Fibroblast of pulmonary artery (primary cell): ENCODE results near the gene CAV1.

Source experiments
- DNase-seq: peaks from one replicate; pipeline ENCODE4 v3.0.0-alpha.2; 2010; ENCODE audit warnings: low read depth
- H3K4me3 ChIP-seq: replicated peaks from 2 replicates; pipeline ENCODE4 v1.5.1; 2011; ENCODE audit warnings: low read depth, mild to moderate bottlenecking, control low read depth, low read length, moderate library complexity
- TF ChIP-seq, protein P1 (sequence below): IDR thresholded peaks from 2 replicates; pipeline ENCODE4 v1.5.1; 2011; ENCODE audit warnings: mild to moderate bottlenecking, control low read depth, low read length, inconsistent platforms; ENCODE audit errors: missing control alignments

CAV1 gene

GRCh38 chr7:116491887-116492653 lies 32.8 kb upstream of the CAV1 start:
- TF ChIP-seq, protein P1, sequence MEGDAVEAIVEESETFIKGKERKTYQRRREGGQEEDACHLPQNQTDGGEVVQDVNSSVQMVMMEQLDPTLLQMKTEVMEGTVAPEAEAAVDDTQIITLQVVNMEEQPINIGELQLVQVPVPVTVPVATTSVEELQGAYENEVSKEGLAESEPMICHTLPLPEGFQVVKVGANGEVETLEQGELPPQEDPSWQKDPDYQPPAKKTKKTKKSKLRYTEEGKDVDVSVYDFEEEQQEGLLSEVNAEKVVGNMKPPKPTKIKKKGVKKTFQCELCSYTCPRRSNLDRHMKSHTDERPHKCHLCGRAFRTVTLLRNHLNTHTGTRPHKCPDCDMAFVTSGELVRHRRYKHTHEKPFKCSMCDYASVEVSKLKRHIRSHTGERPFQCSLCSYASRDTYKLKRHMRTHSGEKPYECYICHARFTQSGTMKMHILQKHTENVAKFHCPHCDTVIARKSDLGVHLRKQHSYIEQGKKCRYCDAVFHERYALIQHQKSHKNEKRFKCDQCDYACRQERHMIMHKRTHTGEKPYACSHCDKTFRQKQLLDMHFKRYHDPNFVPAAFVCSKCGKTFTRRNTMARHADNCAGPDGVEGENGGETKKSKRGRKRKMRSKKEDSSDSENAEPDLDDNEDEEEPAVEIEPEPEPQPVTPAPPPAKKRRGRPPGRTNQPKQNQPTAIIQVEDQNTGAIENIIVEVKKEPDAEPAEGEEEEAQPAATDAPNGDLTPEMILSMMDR, result no peak
- no peak for DNase-seq
- H3K4me3 ChIP-seq, result no peak overlapping the region

GRCh38 chr7:116492654-116493109 lies 32.2 kb upstream of the CAV1 start:
- TF ChIP-seq, protein P1, result no peak

GRCh38 chr7:116493449-116493848 lies 31.4 kb upstream of the CAV1 start:
- DNase-seq, result no peak
- TF ChIP-seq, protein P1, result no peak
- H3K4me3 ChIP-seq, result no peak overlapping the region

More at GRCh38 chr7:116492654-116493109, 32.2 kb upstream of the CAV1 start:
- H3K4me3 ChIP-seq, result no peak overlapping the region
- no peak for DNase-seq

DNA sequence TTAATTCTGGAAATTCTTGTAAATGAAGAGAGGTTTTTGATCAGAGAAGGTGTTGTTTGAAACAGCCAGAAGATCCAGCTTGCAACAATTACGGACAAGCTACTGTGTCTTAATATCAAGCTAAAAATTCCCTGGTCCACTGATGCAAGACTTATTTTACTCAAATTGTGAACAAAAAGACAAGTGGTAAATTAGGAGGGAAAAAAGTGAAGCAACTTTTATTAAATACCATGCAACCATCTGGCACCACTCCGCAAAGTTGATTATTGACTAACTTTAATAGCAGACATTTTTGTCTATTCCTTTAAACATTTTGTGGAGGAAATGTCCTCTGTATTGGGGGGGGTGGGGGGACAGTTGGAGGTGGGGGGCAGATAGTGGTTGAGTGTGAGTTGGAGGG lies 30.4 kb upstream of the CAV1 start:
- H3K4me3 ChIP-seq, result no peak overlapping the region
- DNase-seq, result no peak
- TF ChIP-seq, protein P1, result no peak

- peak; percentile 77 for DNase-seq
- TF ChIP-seq, protein P1, result no peak
- no peak overlapping the region for H3K4me3 ChIP-seq
Measured at GRCh38 chr7:116495736-116496135, 29.1 kb upstream of the CAV1 start.

DNA sequence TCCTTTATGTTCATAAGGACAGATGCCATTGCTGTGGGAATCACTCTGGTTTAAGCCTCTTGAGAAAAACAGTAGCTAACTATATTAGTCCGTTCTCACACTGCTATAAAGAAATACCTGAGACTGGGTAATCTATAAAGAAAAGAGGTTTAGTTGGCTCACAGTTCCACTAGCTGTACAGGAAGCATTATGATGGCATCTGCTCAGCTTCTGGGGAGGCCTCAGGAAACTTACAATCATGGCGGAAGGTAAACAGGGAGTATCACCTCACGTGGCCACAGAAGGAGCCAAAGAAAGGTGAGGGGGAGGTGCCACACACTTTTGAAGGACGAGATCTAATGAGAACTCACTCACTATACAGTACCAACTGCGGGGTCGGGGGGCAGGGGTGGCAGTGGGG lies 28.2 kb upstream of the CAV1 start:
- DNase-seq, result no peak
- H3K4me3 ChIP-seq, result no peak overlapping the region
- TF ChIP-seq, protein P1, result no peak

GRCh38 chr7:116497708-116498107 lies 27.1 kb upstream of the CAV1 start:
- TF ChIP-seq, protein P1, result no peak
- DNase-seq, result no peak
- H3K4me3 ChIP-seq, result no peak overlapping the region
